Activated CD4-positive, alpha-beta T cell treated with anti-CD3 and anti-CD28 coated beads for 48 hours (primary cell): Measurements from ENCODE around the gene TUBB4B.
"Not testable (repeated sequence)": the region's sequence is repeated elsewhere in the genome, so short reads cannot be mapped to it uniquely, and the experiment has no call there.

Source experiments
- DNase-seq: peaks from one replicate; pipeline ENCODE4 v3.0.0-alpha.2; 2020

The TUBB4B gene

GRCh38 chr9:137237759-137238726 lies 3.0 kb upstream of the TUBB4B start:
- no peak for DNase-seq

GRCh38 chr9:137239541-137240200 lies 1.4 kb upstream of the TUBB4B start:
- not testable (repeated sequence) for DNase-seq

DNA sequence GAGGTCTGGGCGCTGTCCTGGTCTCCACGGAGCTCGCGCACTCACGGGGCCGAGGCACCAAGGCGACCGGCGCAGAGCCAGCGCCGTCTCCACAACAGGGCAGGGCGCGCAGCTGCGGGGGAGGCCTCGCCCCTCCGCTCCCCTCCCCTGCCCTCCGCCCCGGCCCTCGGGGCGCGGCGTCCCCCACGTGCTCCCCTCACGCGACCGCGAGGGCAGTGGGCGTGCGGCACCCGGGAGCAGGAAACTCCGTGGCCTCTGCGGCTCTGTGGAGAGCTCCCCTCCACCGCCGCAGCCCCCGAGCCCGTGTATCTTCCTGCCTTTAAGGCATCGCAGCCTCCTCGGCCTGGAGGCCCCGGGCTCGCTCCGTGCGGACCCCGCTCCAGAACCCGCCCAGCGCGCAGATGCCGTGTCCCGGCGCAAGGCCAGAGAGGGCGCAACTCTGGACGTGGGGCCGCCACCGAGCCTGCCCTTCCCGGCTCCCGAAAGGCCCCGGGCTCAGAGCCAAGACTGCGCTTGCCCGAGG lies 708 bp upstream of the TUBB4B start:
- DNase-seq, result peak; percentile 76

GRCh38 chr9:137241490-137242268 lies 592 bp downstream of the TUBB4B start:
- DNase-seq, result peak; percentile 73

DNA sequence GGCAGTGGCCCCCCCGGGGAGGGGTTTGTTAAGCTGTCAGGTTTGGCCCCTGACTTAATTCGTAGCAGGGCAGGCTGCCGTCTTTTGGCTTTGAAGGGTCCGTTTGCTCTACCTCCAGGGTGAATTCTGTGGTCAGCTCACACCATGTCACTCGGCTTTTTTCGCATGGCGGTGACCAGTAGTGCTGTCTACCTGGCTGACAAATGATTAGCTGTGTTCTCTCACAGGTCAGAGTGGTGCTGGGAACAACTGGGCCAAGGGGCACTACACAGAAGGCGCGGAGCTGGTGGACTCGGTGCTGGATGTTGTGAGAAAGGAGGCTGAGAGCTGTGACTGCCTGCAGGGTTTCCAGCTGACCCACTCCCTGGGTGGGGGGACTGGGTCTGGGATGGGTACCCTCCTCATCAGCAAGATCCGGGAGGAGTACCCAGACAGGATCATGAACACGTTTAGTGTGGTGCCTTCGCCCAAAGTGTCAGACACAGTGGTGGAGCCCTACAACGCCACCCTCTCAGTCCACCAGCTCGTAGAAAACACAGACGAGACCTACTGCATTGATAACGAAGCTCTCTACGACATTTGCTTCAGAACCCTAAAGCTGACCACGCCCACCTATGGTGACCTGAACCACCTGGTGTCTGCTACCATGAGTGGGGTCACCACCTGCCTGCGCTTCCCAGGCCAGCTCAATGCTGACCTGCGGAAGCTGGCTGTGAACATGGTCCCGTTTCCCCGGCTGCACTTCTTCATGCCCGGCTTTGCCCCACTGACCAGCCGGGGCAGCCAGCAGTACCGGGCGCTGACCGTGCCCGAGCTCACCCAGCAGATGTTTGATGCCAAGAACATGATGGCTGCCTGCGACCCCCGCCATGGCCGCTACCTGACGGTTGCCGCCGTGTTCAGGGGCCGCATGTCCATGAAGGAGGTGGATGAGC lies 1.4 kb downstream of the TUBB4B start:
- no peak for DNase-seq

DNA sequence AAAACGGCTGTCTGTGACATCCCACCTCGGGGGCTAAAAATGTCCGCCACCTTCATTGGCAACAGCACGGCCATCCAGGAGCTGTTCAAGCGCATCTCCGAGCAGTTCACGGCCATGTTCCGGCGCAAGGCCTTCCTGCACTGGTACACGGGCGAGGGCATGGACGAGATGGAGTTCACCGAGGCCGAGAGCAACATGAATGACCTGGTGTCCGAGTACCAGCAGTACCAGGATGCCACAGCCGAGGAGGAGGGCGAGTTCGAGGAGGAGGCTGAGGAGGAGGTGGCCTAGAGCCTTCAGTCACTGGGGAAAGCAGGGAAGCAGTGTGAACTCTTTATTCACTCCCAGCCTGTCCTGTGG lies 2.2 kb downstream of the TUBB4B start:
- not testable (repeated sequence) for DNase-seq

GRCh38 chr9:137243626-137244485 lies 2.8 kb downstream of the TUBB4B start:
- DNase-seq, result no peak

DNA sequence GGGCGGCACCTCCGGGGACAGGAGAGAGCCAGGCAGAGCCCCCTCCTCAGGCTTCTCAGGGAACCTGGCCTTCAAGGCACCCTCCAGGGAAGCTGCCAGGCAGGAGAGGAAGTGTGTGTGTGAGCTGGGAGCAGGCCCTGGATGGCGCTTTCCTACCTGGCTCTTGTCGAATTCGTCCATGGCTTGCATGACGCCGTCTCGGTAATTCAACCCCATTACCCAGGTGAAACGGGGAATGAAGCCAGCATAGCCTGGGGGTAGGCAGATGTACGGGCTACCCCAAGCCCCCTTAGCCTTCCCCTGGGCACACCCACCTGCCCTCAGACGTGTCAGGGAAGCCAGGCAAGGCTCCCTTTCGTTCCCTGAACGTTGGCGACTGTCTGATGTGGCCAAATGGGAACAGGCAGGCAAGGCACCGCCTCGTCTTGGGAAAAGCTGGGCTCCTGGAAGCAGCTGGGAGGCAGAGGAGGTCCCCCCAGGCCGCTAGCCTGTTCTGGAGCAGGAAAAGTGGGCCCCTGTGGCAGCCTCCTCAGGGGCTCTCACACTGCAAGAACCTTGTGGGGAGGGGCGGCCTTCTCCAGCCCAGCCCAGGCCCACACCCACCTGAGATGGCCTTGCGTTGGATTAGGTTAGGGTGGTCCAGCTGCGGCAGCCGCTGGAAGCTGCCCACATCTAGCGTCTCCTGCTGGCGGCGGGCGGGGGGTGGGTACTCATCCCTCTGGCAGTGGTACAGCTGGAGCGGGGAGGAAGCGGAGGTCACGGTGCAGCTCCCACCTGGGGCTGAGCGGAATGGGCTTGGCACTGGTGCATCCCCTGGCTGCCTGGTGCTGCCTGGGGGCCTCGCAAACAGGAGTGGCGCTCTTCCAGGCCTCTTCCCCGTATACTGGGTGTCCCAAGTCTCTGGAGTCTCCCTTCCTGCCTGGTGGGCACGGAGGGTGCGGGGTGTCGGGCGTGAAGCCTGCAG lies 3.7 kb downstream of the TUBB4B start:
- no peak for DNase-seq

DNA sequence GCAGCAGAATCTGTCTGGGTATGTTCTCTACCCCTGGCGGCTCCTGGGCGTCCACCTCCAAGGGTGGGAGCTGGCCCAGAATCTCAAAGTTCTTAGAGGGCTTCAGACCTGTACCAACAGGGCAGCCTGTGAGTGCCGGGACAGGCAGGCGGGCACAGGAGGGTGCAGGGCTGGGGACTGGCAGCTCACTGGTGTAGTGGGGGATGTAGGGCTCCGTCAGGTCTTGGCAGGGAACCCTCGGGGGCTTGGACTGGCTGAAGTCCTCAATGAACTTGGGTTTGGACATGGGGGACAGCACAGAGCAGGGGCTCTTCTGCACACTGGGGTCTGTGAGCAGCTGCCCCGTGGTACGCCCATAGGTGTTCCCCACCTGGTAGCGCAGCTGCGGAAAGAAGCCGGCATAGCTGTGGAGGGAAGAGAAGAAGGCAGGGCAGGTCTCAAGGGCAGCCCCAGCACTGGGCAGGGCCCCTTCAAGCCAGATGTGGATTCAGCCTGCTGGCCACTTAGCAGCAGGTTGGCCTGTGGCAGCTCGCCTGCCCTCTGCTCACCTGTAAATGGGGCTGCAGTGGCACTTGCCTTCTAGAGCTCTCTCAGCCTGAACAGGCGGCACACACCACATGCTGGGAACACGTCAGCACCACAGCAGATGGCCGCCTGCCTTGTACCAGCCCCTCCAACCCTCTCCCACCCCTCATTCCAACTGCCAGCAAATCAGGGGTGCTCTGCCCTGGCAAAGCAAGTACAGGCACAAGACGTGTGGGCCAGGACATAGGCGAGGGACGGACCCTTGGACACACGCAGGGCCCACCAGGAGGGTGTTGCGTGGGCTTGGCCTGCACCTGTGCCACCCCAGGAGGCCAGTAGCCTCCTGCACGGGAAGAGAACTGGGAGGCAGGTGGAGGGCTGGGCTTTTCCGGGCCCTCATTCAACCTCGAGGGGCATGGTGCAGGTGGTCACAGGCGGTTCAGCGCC lies 4.6 kb downstream of the TUBB4B start:
- no peak for DNase-seq

DNA sequence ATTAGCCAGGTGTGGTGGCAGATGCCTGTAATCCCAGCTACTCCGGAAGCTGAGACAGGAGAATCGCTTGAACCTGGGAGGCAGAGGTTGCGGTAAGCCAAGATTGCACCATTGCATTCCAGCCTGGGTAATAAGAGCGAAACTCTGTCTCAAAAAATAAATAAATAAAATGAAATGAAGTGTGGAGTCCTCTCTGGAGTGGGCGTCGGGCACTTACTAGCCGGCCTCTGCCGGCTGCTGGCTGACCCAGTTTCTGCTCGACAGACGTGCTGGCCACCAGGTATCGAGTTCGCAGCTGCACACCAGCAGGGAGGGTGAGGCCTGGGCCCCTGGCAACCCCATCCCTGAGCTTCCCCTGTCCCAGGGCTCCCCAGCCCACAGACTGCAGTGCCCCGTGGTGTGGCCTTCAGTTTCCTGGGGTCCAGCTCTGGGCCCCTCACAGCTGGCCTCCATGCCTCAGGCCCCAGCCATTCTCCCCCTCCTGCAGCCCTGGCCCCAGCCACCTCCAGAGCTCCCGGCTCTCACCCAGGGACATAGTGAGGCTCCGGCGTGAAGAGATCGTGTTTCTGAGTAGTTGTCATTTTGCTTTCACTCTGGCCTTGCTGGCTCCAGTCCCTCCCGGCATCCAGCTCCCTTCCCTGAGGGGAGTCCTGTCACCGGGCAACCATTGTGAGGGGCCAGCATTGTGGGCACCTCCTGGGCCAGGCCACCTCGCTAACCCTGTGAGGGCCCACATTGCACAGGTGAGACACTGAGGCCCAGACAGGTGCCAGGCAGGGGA lies 6.2 kb downstream of the TUBB4B start:
- DNase-seq, result no peak

GRCh38 chr9:137247916-137248175 lies 6.8 kb downstream of the TUBB4B start:
- DNase-seq, result no peak

DNA sequence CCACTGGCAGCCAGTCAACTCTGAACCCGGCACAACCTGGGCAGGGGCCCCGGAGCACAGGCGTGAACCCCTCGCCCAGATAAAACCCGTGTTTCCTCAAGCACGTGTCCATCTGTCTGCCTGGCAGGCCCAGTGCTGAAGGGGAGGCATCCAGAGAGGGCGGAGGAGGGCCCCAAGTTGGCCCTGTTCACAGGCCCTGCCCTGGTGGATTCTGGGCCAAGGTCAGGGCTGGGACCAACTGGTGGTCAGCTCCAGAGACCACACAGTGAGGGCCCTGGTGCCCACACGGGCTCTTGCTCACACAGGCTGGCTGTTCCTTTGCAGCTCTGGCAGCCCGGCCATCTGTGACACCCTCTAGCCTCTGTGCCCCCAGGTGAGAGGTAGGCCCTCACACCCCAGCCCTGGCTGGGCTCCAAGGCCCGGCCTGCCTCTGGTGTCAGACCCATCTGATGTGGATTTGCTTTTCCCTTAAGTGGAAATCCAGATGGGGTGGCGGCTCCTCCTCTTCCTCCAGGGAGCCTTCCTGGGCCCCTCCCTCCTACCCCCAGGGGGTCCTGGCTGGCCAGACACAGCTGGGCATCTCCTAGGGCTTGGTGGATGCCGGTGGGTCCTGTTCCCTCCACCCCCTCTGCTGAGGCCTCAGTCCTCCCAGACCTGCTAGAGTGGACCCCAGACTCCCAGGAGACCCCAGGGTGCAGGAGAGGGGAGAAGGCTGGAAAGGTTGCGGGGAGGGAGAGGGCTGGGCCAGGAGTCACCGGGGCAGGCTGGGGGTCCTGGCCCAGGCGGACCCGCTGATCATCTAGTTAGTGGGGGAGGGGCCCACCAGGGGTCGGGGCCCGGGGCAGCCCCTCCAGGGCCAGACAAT lies 9.5 kb downstream of the TUBB4B start:
- no peak for DNase-seq

GRCh38 chr9:137251194-137251461 lies 10.0 kb downstream of the TUBB4B start, which contains the start of gene STPG3:
Gene STPG3 (plus strand): TSS chr9:137251286. CDS start chr9:137251287, 1 bp downstream.
- no peak for DNase-seq

- no peak for DNase-seq
Observed at GRCh38 chr9:137251490-137252268, 10.6 kb downstream of the TUBB4B start.

DNA sequence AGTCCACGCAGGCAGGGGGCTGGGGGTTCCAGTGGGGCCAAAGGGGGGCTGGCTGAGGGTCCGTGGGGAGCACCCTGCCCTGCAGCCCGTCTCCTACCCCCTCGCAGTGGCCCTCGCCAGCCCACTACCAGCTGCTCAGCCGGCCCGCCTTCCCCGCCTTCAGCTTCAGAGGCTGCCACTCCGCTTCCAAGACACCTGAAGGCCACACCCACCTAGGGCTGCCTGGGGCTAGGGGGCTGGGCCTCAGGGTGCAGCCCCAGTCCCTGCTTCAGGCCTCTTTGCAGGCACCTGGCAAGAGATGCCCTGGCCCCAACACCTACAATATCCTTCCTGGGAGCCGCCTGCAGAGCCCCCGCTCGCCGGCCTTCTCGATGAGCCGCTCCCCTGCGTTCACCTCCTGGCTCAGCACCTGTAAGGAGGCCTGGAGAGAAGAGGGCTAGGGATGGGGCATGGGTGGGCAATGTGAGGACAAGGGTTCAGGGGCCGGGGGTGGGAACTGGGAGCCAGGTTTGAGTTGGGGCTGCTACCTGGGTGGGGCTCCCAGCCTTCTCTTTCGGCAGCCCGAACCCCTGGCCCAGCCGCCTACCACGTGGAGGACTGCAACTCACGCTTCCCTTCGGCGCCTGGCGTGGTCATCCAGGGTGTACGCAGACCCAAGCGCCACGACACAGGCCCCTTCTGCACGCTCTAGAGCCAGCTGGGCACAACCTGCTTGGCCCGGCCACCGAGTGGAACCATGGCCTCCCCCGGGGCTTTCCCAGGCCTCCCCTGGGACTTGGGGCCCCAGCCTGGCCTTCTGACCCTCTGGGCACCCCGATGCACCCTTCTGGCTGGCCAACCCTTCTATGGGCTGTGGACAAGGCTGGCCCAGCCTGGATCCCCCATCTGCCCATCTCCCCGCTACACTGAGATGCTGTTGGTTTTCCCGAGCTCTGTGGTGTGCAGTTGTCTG lies 11.7 kb downstream of the TUBB4B start:
- no peak for DNase-seq
